ENCODE measurements around the gene STK24.
"Not testable (repeated sequence)": the region's sequence is repeated elsewhere in the genome, so short reads cannot be mapped to it uniquely, and the experiment has no call there.

Gene STK24

GRCh38 chr13:98571955-98572662 lies 4.8 kb downstream of the STK24 start:
- WGBS, 2 experiments, result 86 to 87% methylated on average over 11 of the region's 11 CpGs
- H3K27ac ChIP-seq (ENCODE audit: insufficient read depth, low read depth, low read length, poor library complexity, severe bottlenecking), result no peak overlapping the region
- peaks cover 36% of the 10 kb centered on the region for H3K4me1 ChIP-seq (ENCODE audit: control insufficient read depth, insufficient read depth, low read length)
- no peaks in the 10 kb centered on the region for H3K36me3 ChIP-seq (ENCODE audit: control insufficient read depth, insufficient read depth, low read length)
- no peak overlapping the region for H3K4me3 ChIP-seq (ENCODE audit: insufficient read depth, low read depth, low read length)
- no peaks in the 10 kb centered on the region for H3K27me3 ChIP-seq (ENCODE audit: control insufficient read depth, insufficient read depth, low read length, poor library complexity, severe bottlenecking)
- no peaks in the 10 kb centered on the region for H3K9me3 ChIP-seq (ENCODE audit: control insufficient read depth, low read length)

- Histone ChIP-seq H3K9me3 (ENCODE audit: control insufficient read depth, low read length) (no peaks in the 10 kb centered on the region), H3K36me3 (ENCODE audit: control insufficient read depth, insufficient read depth, low read length) (no peaks in the 10 kb centered on the region), H3K27me3 (ENCODE audit: control insufficient read depth, insufficient read depth, low read length, poor library complexity, severe bottlenecking) (no peaks in the 10 kb centered on the region), H3K4me3 (ENCODE audit: insufficient read depth, low read depth, low read length) (no peak overlapping the region), H3K4me1 (ENCODE audit: control insufficient read depth, insufficient read depth, low read length) (peaks cover 39% of the 10 kb centered on the region), H3K27ac (ENCODE audit: insufficient read depth, low read depth, low read length, poor library complexity, severe bottlenecking) (no peak overlapping the region)
- 91% methylated on average over 10 of the region's 10 CpGs for WGBS, 2 experiments
Measured at GRCh38 chr13:98570929-98571372, 6.0 kb downstream of the STK24 start.

- not testable (repeated sequence) for H3K27ac ChIP-seq (ENCODE audit: insufficient read depth, low read depth, low read length, poor library complexity, severe bottlenecking); H3K36me3 ChIP-seq (ENCODE audit: control insufficient read depth, insufficient read depth, low read length); H3K4me3 ChIP-seq (ENCODE audit: insufficient read depth, low read depth, low read length); H3K27me3 ChIP-seq (ENCODE audit: control insufficient read depth, insufficient read depth, low read length, poor library complexity, severe bottlenecking); H3K9me3 ChIP-seq (ENCODE audit: control insufficient read depth, low read length)
- H3K4me1 ChIP-seq (ENCODE audit: control insufficient read depth, insufficient read depth, low read length), result peaks cover 36% of the 10 kb centered on the region
- WGBS, 2 experiments, result 94 to 95% methylated on average over 17 of the region's 17 CpGs
Measured at GRCh38 chr13:98569494-98570367, 7.2 kb downstream of the STK24 start.

DNA sequence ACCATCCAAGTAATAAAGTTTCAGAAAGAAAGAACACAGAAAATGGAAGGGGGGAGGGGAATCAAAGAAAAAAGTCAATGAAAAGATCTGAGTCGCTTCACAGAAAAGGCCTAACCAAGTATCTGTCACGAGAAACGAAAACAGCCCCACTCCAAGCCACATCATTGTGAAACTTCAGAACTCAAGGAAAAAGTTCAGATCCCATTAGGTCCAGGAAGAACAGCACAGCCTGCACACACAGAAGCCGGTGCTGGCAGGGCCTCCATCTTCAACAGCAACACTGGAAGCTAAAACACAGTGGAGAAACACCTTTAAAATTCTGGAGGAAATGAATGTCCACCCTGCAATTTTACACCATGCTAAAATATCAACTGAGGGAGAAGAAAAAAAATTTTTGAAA lies 8.0 kb downstream of the STK24 start:
- H3K27me3 ChIP-seq (ENCODE audit: control insufficient read depth, insufficient read depth, low read length, poor library complexity, severe bottlenecking), result no peaks in the 10 kb centered on the region
- no peak overlapping the region for H3K27ac ChIP-seq (ENCODE audit: insufficient read depth, low read depth, low read length, poor library complexity, severe bottlenecking)
- H3K9me3 ChIP-seq (ENCODE audit: control insufficient read depth, low read length), result no peaks in the 10 kb centered on the region
- H3K4me3 ChIP-seq (ENCODE audit: insufficient read depth, low read depth, low read length), result no peak overlapping the region
- H3K36me3 ChIP-seq (ENCODE audit: control insufficient read depth, insufficient read depth, low read length), result no peaks in the 10 kb centered on the region
- WGBS, 2 experiments, result 92 to 95% methylated on average over 4 of the region's 4 CpGs
- peaks cover 28% of the 10 kb centered on the region for H3K4me1 ChIP-seq (ENCODE audit: control insufficient read depth, insufficient read depth, low read length)

DNA sequence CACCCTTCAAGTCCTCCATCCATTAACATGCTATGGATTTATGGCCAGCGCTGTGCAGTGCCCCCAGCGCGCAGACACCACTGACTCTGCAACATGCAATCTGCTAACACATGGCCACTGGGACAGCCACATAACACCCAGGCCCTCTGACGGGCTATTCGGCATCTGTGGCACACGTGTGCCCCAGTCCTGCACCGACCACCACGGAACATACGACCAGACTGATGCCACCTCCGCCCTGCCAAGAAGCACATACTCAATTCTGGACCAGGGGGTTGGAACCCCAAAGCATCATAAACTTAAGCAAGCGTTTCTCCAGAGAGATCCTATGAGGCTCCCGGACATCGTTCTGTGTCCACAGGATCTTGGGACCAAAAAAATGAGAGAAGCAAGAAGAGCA lies 9.8 kb downstream of the STK24 start:
- H3K4me1 ChIP-seq (ENCODE audit: control insufficient read depth, insufficient read depth, low read length), result peaks cover 11% of the 10 kb centered on the region
- H3K9me3 ChIP-seq (ENCODE audit: control insufficient read depth, low read length), result no peaks in the 10 kb centered on the region
- H3K27me3 ChIP-seq (ENCODE audit: control insufficient read depth, insufficient read depth, low read length, poor library complexity, severe bottlenecking), result no peaks in the 10 kb centered on the region
- H3K27ac ChIP-seq (ENCODE audit: insufficient read depth, low read depth, low read length, poor library complexity, severe bottlenecking), result no peak overlapping the region
- no peak overlapping the region for H3K4me3 ChIP-seq (ENCODE audit: insufficient read depth, low read depth, low read length)
- WGBS, 2 experiments, result 95 to 97% methylated on average over 13 of the region's 13 CpGs
- no peaks in the 10 kb centered on the region for H3K36me3 ChIP-seq (ENCODE audit: control insufficient read depth, insufficient read depth, low read length)

DNA sequence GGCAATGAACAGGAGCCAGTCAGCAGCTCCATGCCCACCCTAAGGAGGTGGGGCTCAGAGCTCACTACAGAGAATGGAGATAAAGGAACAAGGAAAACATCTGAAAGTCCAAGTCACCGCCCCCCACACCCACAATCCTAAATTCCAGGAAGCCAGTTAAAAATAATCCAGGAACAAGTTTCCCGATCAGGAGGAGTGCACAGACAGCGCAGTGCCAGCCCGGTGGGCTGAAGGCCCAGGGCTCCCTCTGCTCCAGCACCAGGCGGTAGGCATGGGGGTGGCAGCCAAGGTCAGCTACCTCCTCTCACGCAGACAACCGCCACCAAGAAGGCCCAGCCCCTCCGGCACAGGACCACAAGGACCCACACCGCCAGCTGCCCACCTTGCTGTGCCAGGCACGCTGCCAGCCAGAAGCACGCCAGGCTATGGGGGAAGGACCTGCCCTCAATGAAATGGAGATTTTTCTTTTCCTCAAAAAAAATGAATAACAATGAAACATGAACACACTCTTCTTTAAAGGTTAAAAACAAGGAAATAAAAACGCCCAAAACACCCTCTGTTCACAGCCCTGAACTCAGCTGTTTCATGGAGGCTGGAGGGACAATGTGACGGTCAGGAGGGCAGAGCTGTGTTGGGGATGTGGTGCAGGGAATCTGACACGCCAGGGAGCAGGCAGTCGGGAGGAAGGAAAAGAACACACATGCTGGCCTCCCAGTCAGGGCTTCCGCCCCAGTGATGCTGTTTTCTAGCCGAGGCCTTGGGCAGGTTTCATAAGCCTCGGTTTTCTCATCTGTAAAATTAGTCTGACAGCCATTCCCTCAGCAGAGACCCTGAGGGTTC lies 11.0 kb downstream of the STK24 start:
- Histone ChIP-seq H3K27ac (ENCODE audit: insufficient read depth, low read depth, low read length, poor library complexity, severe bottlenecking) (no peak overlapping the region), H3K36me3 (ENCODE audit: control insufficient read depth, insufficient read depth, low read length) (no peaks in the 10 kb centered on the region), H3K9me3 (ENCODE audit: control insufficient read depth, low read length) (no peaks in the 10 kb centered on the region), H3K4me1 (ENCODE audit: control insufficient read depth, insufficient read depth, low read length) (peaks cover 7% of the 10 kb centered on the region), H3K27me3 (ENCODE audit: control insufficient read depth, insufficient read depth, low read length, poor library complexity, severe bottlenecking) (no peaks in the 10 kb centered on the region), H3K4me3 (ENCODE audit: insufficient read depth, low read depth, low read length) (no peak overlapping the region)
- WGBS, 2 experiments, result 83 to 84% methylated on average over 18 of the region's 18 CpGs

DNA sequence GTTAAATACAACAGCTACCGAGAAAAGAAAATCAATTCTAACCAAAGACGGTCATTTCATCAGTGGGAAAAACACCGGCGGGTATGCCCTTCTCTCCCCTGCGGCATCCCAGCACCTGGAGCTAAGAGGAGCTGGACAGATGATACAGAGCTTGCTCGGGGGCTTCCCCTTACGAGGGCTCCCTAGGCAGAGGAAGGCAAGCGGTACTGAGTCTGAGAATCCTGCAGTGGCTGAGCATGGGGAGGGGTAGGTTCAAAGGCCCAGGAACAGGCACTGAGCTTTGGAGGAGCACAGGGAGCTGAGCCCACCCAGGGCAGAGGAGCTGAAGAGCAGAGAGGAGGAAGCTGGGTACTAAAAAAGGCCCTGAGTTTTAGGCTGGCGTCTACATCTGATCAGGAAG lies 12.7 kb downstream of the STK24 start:
- Histone ChIP-seq H3K27me3 (ENCODE audit: control insufficient read depth, insufficient read depth, low read length, poor library complexity, severe bottlenecking) (no peaks in the 10 kb centered on the region), H3K4me1 (ENCODE audit: control insufficient read depth, insufficient read depth, low read length) (peaks cover 14% of the 10 kb centered on the region), H3K36me3 (ENCODE audit: control insufficient read depth, insufficient read depth, low read length) (no peaks in the 10 kb centered on the region), H3K27ac (ENCODE audit: insufficient read depth, low read depth, low read length, poor library complexity, severe bottlenecking) (no peak overlapping the region), H3K4me3 (ENCODE audit: insufficient read depth, low read depth, low read length) (no peak overlapping the region), H3K9me3 (ENCODE audit: control insufficient read depth, low read length) (no peaks in the 10 kb centered on the region)
- WGBS, 2 experiments, result 81 to 84% methylated on average over 9 of the region's 9 CpGs

- WGBS, 2 experiments, result 57 to 61% methylated on average over 6 of the region's 6 CpGs
- Histone ChIP-seq H3K27me3 (ENCODE audit: control insufficient read depth, insufficient read depth, low read length, poor library complexity, severe bottlenecking) (no peaks in the 10 kb centered on the region), H3K36me3 (ENCODE audit: control insufficient read depth, insufficient read depth, low read length) (no peaks in the 10 kb centered on the region), H3K4me3 (ENCODE audit: insufficient read depth, low read depth, low read length) (no peak overlapping the region), H3K27ac (ENCODE audit: insufficient read depth, low read depth, low read length, poor library complexity, severe bottlenecking) (no peak overlapping the region), H3K9me3 (ENCODE audit: control insufficient read depth, low read length) (no peaks in the 10 kb centered on the region), H3K4me1 (ENCODE audit: control insufficient read depth, insufficient read depth, low read length) (peaks cover 15% of the 10 kb centered on the region)
Measured at GRCh38 chr13:98563071-98563470, 13.8 kb downstream of the STK24 start.

DNA sequence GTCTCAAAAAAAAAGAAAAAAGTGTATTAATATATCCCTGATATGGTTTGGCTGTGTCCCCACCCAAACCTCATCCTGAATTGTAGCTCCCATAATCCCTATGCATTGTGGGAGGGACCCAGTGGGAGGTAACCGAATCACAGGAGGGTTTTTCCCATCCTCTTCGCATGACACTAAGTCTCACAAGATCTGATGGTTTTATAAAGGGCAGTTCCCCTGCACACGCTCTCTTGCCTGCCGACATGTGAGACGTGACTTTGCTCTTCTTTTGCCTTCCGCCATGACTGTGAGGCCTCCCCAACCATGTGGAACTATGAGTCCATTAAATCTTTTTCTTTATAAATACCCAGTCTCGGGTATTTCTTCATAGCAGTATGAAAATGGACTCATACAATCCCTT lies 17.7 kb downstream of the STK24 start:
- H3K4me3 ChIP-seq (ENCODE audit: insufficient read depth, low read depth, low read length), result no peak overlapping the region
- H3K36me3 ChIP-seq (ENCODE audit: control insufficient read depth, insufficient read depth, low read length), result no peaks in the 10 kb centered on the region
- H3K9me3 ChIP-seq (ENCODE audit: control insufficient read depth, low read length), result no peaks in the 10 kb centered on the region
- 79 to 82% methylated on average over 7 of the region's 7 CpGs for WGBS, 2 experiments
- no peaks in the 10 kb centered on the region for H3K27me3 ChIP-seq (ENCODE audit: control insufficient read depth, insufficient read depth, low read length, poor library complexity, severe bottlenecking)
- no peak overlapping the region for H3K27ac ChIP-seq (ENCODE audit: insufficient read depth, low read depth, low read length, poor library complexity, severe bottlenecking)
- peaks cover 8% of the 10 kb centered on the region for H3K4me1 ChIP-seq (ENCODE audit: control insufficient read depth, insufficient read depth, low read length)
